ENCODE results near the gene CDH5. TPM values are rescaled to one million over a fixed set of nuclear protein-coding genes. Genes with fewer than 3 reads are reported as not detected.
A peak's percentile ranks its signal among the peaks of the same experiment; 100 is the strongest.

CDH5 gene
- total and polyA plus RNA-seq, 4 donors: 1.5 to 97.5 (median 20.9) TPM

DNA sequence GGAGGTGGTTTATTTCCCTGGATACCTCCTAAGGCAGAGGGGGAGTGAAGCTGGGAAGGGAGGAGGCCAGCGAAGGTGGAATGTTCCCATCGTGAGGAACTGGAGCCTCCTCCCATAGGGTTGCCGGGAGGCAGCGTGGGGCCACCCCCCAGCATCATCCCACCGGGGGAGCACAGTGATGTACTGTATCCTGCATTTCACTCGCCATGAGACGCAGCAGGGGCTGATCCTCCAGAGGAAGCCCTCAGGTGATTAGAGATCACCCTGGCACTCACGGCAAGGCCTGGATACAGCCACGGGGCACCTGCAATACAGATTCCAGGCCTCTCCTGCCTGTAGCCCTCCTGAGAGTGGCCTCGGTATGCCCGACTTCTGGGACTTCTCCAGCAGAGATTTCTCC lies 35.1 kb downstream of the CDH5 start:
- H3K4me3 ChIP-seq (ENCODE audit: low read length in 2 of 2): no peak overlapping the region
- no peak for ATAC-seq (ENCODE audit: low FRiP score)
- no peak for DNase-seq
- no peaks in the 10 kb centered on the region for H3K36me3 ChIP-seq (ENCODE audit: control insufficient read depth in 1 of 2, insufficient read depth in 2 of 2, low read length in 1 of 2)
- intact Hi-C loops (cut with DNase I): loop anchor here (5.0 to 10.0 kb wide), 2 partner anchors 463 to 466 kb away; no protein-coding TSS in a partner anchor
- WGBS, 2 donors: 42 to 47% methylated on average over 11 of the region's 11 CpGs
- H3K9me3 ChIP-seq (ENCODE audit: control insufficient read depth, low read length): no peaks in the 10 kb centered on the region
- no peaks in the 10 kb centered on the region for H3K4me1 ChIP-seq (ENCODE audit: control insufficient read depth in 1 of 2, insufficient read depth in 2 of 2, low read length in 2 of 2)
- no peaks in the 10 kb centered on the region for H3K27me3 ChIP-seq (ENCODE audit: control insufficient read depth in 1 of 2, insufficient read depth in 2 of 2, low read length in 1 of 2)
- no peak overlapping the region for H3K27ac ChIP-seq (ENCODE audit: low read depth in 1 of 2, low read length in 2 of 2)

DNA sequence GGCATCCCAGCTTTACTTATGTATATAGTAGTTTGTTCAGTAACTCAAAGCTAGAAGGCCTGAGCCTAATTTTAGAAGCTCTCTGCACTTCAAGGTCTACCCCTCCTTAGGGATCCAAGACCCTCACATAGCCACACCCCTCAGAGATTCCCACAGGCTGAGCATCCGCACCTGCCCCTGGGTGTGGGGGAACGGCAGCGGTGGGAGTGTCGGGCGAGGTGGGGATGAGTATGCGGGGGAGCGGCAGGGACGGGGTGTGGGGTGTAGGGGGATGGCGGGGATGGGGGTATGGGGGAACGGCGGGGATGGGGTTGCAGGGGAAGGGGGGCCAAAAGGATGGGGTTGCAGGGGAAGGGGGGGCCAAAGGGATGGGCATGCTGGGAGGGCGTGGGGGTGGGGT lies 35.7 kb downstream of the CDH5 start:
- Histone ChIP-seq H3K4me3 (ENCODE audit: low read length in 2 of 2) (no peak overlapping the region), H3K27me3 (ENCODE audit: control insufficient read depth in 1 of 2, insufficient read depth in 2 of 2, low read length in 1 of 2) (no peaks in the 10 kb centered on the region), H3K4me1 (ENCODE audit: control insufficient read depth in 1 of 2, insufficient read depth in 2 of 2, low read length in 2 of 2) (no peaks in the 10 kb centered on the region), H3K9me3 (ENCODE audit: control insufficient read depth, low read length) (no peaks in the 10 kb centered on the region), H3K36me3 (ENCODE audit: control insufficient read depth in 1 of 2, insufficient read depth in 2 of 2, low read length in 1 of 2) (no peaks in the 10 kb centered on the region), H3K27ac (ENCODE audit: low read depth in 1 of 2, low read length in 2 of 2) (no peak overlapping the region)
- no peak for DNase-seq
- intact Hi-C loops (cut with DNase I): loop anchor here (5.0 to 10.0 kb wide), 2 partner anchors 463 to 465 kb away; no protein-coding TSS in a partner anchor
- 94% methylated on average over 10 to 12 of the region's 12 CpGs for WGBS, 2 donors
- no peak for ATAC-seq (ENCODE audit: low FRiP score)

DNA sequence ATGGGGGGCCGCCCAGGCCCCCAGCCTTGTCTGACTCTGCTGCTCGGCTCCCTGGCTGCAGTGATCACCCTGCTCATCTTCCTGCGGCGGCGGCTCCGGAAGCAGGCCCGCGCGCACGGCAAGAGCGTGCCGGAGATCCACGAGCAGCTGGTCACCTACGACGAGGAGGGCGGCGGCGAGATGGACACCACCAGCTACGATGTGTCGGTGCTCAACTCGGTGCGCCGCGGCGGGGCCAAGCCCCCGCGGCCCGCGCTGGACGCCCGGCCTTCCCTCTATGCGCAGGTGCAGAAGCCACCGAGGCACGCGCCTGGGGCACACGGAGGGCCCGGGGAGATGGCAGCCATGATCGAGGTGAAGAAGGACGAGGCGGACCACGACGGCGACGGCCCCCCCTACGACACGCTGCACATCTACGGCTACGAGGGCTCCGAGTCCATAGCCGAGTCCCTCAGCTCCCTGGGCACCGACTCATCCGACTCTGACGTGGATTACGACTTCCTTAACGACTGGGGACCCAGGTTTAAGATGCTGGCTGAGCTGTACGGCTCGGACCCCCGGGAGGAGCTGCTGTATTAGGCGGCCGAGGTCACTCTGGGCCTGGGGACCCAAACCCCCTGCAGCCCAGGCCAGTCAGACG lies 36.2 kb downstream of the CDH5 start:
- no peak overlapping the region for H3K27ac ChIP-seq (ENCODE audit: low read depth in 1 of 2, low read length in 2 of 2)
- H3K4me1 ChIP-seq (ENCODE audit: control insufficient read depth in 1 of 2, insufficient read depth in 2 of 2, low read length in 2 of 2): no peaks in the 10 kb centered on the region
- ATAC-seq (ENCODE audit: low FRiP score) (no peak), DNase-seq (no peak)
- no peaks in the 10 kb centered on the region for H3K9me3 ChIP-seq (ENCODE audit: control insufficient read depth, low read length)
- H3K36me3 ChIP-seq (ENCODE audit: control insufficient read depth in 1 of 2, insufficient read depth in 2 of 2, low read length in 1 of 2): no peaks in the 10 kb centered on the region
- no peaks in the 10 kb centered on the region for H3K27me3 ChIP-seq (ENCODE audit: control insufficient read depth in 1 of 2, insufficient read depth in 2 of 2, low read length in 1 of 2)
- WGBS, 2 donors: 84 to 90% methylated on average over 59 to 61 of the region's 61 CpGs
- intact Hi-C loops (cut with DNase I): loop anchor here (5.0 to 10.0 kb wide), 2 partner anchors 462 to 465 kb away; no protein-coding TSS in a partner anchor
- no peak overlapping the region for H3K4me3 ChIP-seq (ENCODE audit: low read length in 2 of 2)

DNA sequence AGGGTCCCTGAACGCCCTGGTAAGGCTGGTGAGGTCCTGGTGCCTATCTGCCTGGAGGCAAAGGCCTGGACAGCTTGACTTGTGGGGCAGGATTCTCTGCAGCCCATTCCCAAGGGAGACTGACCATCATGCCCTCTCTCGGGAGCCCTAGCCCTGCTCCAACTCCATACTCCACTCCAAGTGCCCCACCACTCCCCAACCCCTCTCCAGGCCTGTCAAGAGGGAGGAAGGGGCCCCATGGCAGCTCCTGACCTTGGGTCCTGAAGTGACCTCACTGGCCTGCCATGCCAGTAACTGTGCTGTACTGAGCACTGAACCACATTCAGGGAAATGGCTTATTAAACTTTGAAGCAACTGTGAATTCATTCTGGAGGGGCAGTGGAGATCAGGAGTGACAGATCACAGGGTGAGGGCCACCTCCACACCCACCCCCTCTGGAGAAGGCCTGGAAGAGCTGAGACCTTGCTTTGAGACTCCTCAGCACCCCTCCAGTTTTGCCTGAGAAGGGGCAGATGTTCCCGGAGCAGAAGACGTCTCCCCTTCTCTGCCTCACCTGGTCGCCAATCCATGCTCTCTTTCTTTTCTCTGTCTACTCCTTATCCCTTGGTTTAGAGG lies 37.1 kb downstream of the CDH5 start:
- no peak for ATAC-seq (ENCODE audit: low FRiP score)
- Histone ChIP-seq H3K36me3 (ENCODE audit: control insufficient read depth in 1 of 2, insufficient read depth in 2 of 2, low read length in 1 of 2) (no peaks in the 10 kb centered on the region), H3K27me3 (ENCODE audit: control insufficient read depth in 1 of 2, insufficient read depth in 2 of 2, low read length in 1 of 2) (no peaks in the 10 kb centered on the region), H3K4me3 (ENCODE audit: low read length in 2 of 2) (no peak overlapping the region), H3K4me1 (ENCODE audit: control insufficient read depth in 1 of 2, insufficient read depth in 2 of 2, low read length in 2 of 2) (no peaks in the 10 kb centered on the region), H3K27ac (ENCODE audit: low read depth in 1 of 2, low read length in 2 of 2) (no peak overlapping the region), H3K9me3 (ENCODE audit: control insufficient read depth, low read length) (no peaks in the 10 kb centered on the region)
- no peak for DNase-seq
- intact Hi-C loops (cut with DNase I): loop anchor here (2.0 to 10.0 kb wide), 3 partner anchors 79 to 464 kb away; no protein-coding TSS in a partner anchor
- 81 to 84% methylated on average over 5 of the region's 5 CpGs for WGBS, 2 donors

DNA sequence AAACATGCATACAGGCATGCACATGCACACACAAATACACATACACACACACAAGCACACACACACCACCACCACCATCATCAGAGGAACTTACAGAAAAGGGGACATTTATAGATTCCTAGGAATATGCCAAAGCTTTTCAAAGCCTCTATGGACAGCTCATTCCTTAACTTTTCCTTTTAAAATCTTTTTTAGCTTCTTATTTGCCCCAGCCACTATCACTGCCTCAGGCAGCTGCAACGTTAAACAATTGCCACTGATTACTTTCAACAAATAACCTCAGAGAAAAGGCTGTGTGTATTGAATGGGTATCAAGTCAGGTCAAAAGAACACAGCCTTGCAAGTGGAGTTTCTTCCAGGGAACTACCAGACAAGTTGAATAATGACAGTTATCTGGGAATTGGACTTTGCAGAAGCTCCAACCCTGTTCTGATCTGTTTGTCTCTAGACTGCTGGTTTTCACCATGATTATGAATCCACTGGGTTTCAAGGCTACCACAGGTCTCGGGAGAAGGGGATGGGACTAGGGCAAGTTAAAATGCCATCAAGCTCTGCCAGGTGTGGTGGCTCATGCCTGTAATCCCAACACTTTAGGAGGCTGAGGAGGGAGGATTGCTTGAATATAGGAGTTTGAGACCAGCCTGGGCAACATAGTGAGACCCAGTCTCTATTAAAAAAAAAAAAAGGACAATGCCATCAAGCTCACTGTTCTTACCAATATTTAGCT lies 38.7 kb downstream of the CDH5 start:
- DNase-seq (no peak), ATAC-seq (ENCODE audit: low FRiP score) (no peak)
- intact Hi-C loops (cut with DNase I): loop anchor here (2.0 to 10.0 kb wide), 5 partner anchors 78 to 460 kb away; partner anchors contain the start of gene CMTM3 (in 1 of the 2)

DNA sequence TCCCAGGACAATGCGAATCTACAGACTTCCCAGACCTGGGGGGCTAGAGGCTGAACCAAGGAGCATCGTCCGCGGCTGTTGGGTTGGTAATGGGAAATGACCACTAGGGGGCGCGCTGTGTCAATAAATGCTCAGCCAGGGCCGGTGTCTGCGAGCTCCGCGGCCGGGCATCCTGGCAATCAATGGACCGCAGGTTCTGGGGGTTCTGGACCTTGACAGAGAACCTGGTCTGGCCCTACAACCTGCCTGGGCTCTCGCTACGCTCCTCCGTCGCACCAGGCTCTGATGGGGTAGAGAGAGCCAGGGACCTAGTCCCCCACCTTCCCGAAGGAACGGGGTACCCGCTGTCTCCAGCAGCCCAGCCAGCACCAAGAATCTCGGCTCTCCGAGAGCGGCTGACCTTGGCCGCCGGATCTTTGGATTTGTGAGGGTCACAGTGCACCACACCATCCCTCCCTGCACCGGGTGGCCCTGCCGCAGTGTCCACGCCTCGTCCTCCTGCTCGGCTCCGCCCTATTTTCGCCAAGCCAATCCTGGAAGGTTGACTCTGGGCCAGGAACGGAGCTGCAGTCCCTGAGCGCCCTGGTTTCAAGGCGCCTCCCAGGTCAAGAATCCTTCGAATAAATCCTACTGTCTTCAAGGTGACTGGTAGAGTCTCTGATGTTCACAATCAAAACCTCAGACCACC lies 40.2 kb downstream of the CDH5 start:
- DNase-seq (peak; percentile 89 to 96), ATAC-seq (ENCODE audit: low FRiP score) (peak; percentile 94)
- 0 to 1% methylated on average over 35 of the region's 35 CpGs for WGBS, 2 donors
- no peaks in the 10 kb centered on the region for H3K9me3 ChIP-seq (ENCODE audit: control insufficient read depth, low read length)
- H3K4me1 ChIP-seq (ENCODE audit: control insufficient read depth in 1 of 2, insufficient read depth in 2 of 2, low read length in 2 of 2): no peaks in the 10 kb centered on the region
- H3K27ac ChIP-seq (ENCODE audit: low read depth in 1 of 2, low read length in 2 of 2): no peak overlapping the region
- no peaks in the 10 kb centered on the region for H3K27me3 ChIP-seq (ENCODE audit: control insufficient read depth in 1 of 2, insufficient read depth in 2 of 2, low read length in 1 of 2)
- intact Hi-C loops (cut with DNase I): loop anchor here (2.0 to 10.0 kb wide), 5 partner anchors 76 to 458 kb away; partner anchors contain the start of gene CMTM3 (in 1 of the 2)
- H3K4me3 ChIP-seq (ENCODE audit: low read length in 2 of 2): peak overlapping the region in 1 of 2 donors; percentile 45
- H3K36me3 ChIP-seq (ENCODE audit: control insufficient read depth in 1 of 2, insufficient read depth in 2 of 2, low read length in 1 of 2): no peaks in the 10 kb centered on the region

More for the DNA sequence above, 38.7 kb downstream of the CDH5 start:
- no peaks in the 10 kb centered on the region for H3K4me1 ChIP-seq (ENCODE audit: control insufficient read depth in 1 of 2, insufficient read depth in 2 of 2, low read length in 2 of 2)
- H3K27me3 ChIP-seq (ENCODE audit: control insufficient read depth in 1 of 2, insufficient read depth in 2 of 2, low read length in 1 of 2): no peaks in the 10 kb centered on the region
- no peaks in the 10 kb centered on the region for H3K9me3 ChIP-seq (ENCODE audit: control insufficient read depth, low read length)
- no peak overlapping the region for H3K4me3 ChIP-seq (ENCODE audit: low read length in 2 of 2)
- no peaks in the 10 kb centered on the region for H3K36me3 ChIP-seq (ENCODE audit: control insufficient read depth in 1 of 2, insufficient read depth in 2 of 2, low read length in 1 of 2)
- no peak overlapping the region for H3K27ac ChIP-seq (ENCODE audit: low read depth in 1 of 2, low read length in 2 of 2)
- 89 to 93% methylated on average over 2 of the region's 2 CpGs for WGBS, 2 donors

DNA sequence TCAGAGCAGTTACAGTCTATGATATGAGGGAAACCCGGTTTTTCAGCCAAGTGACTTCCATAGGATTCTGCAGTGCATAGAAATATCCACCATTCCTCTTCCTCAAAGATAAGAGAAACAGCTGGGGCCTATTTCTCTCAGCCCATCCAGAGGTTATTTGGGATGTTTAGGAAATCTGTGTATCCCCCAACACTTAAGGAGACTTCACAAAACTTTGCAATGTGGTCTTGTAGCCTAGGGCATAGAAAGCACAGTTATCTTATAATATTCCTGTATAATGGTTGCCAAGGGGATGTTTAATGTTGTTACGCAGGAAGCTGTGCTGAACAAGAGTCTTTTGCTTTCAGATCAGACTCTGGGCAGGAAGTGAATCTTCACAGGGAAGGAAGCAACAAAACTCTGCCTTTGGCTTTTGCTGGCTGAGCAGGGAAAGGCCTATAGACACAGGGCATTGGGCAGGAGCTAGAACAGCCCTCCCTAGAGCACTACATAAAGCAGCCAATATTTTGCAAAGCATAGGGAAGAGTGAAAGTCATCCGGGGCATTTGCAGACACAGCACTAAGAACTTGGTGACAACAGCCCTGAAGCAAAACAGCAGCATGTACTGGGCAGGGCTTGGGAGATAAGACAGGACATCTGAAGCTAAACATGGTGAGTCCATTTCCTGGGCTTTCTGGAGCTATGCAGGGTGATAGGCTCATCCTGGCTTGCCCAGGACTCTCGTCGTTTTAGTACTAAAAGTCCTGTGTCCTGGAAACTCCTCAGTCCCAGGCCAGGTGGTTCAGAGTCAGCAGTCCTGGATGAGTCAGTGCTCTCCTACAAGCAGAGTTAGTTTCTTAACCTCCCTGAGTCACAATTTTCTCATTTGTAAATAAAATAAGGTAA lies 41.9 kb downstream of the CDH5 start:
- Histone ChIP-seq H3K9me3 (ENCODE audit: control insufficient read depth, low read length) (no peaks in the 10 kb centered on the region), H3K36me3 (ENCODE audit: control insufficient read depth in 1 of 2, insufficient read depth in 2 of 2, low read length in 1 of 2) (no peaks in the 10 kb centered on the region), H3K4me1 (ENCODE audit: control insufficient read depth in 1 of 2, insufficient read depth in 2 of 2, low read length in 2 of 2) (no peaks in the 10 kb centered on the region), H3K4me3 (ENCODE audit: low read length in 2 of 2) (no peak overlapping the region), H3K27me3 (ENCODE audit: control insufficient read depth in 1 of 2, insufficient read depth in 2 of 2, low read length in 1 of 2) (no peaks in the 10 kb centered on the region), H3K27ac (ENCODE audit: low read depth in 1 of 2, low read length in 2 of 2) (no peak overlapping the region)
- 64 to 74% methylated on average over 5 of the region's 5 CpGs for WGBS, 2 donors
- intact Hi-C loops (cut with DNase I): loop anchor here (5.0 to 10.0 kb wide), 4 partner anchors 179 to 456 kb away; partner anchors contain the start of gene CMTM3 (in 1 of the 2)
- ATAC-seq (ENCODE audit: low FRiP score): no peak
- DNase-seq: no peak

All from aorta (tissue), 5 donors.